HCT116 (cell line): ENCODE data around the gene PROCA1. TPM values are rescaled to one million over a fixed set of nuclear protein-coding genes. Genes with fewer than 3 reads are reported as not detected.

Experiments
- ATAC-seq: fragments of 200-7000 bp; cut with Tn5 transposase; 2 replicates; pipeline ENCODE4 v1.9.1; 2020; ENCODE audit warnings: mild to moderate bottlenecking, moderate library complexity
- BruUV-seq: library from RNA; stranded (reverse); fragments of 400-500 nt; replicated peaks from 2 replicates; lab custom pipeline; 2021; lab: Mats Ljungman, UMichigan
- CTCF ChIA-PET: fragments of 300-600 bp; sonication (Branson Sonifier 250); formaldehyde crosslinking; loops from one replicate; lab custom pipeline; 2021; ENCODE audit warnings: antibody characterized with exemption; lab: Charles Lee
- POLR2A ChIA-PET: fragments of 300-600, 350-600 bp; sonication (Branson Sonifier 250); formaldehyde crosslinking; loops from one replicate; lab custom pipeline; 2021; ENCODE audit warnings: antibody characterized with exemption; lab: Charles Lee
- RAD21 ChIA-PET, 2 experiments: fragments of 300-600 bp; sonication (Branson Sonifier 250); formaldehyde crosslinking; loops; one replicate each; lab custom pipeline; 2023; ENCODE audit warnings: low total read pairs in 2 of 2; ENCODE audit not compliant: uncharacterized antibody in 2 of 2, unreplicated experiment in 2 of 2, low non-redundant PET in 1 of 2; lab: Charles Lee
- DNase-seq: peaks from one replicate; pipeline ENCODE4 v3.0.0-alpha.2; 2010; ENCODE audit warnings: low read depth, low spot score
- H2AFZ ChIP-seq: fragments of 200-600 bp; shearing (Covaris generic), sonication (generic); 2 replicates; pipeline ENCODE4 v1.6.1; 2017; ENCODE audit warnings: low read depth, mixed run types, mixed read lengths, antibody characterized with exemption, low read length; ENCODE audit not compliant: poor library complexity, severe bottlenecking
- H3K27ac ChIP-seq: 2 replicates; pipeline ENCODE4 v1.5.1; 2012; ENCODE audit warnings: low read depth, low read length
- H3K27me3 ChIP-seq: fragments of 200-600 bp; sonication (generic); 2 replicates; pipeline ENCODE4 v1.6.1; 2016; ENCODE audit warnings: mixed run types, low read length, mixed read lengths; ENCODE audit not compliant: insufficient read depth
- H3K36me3 ChIP-seq, 2 experiments: fragments of 200-500 bp in 1 of 2; fragments of 200-600 bp in 1 of 2; sonication (Bioruptor generic) in 1 of 2; sonication (generic) in 1 of 2; 2 replicates each; pipeline versions ENCODE4 v1.5.1 to v1.6.1; 2014 to 2016; ENCODE audit warnings: low read length in 2 of 2, inconsistent platforms in 1 of 2, mixed read lengths in 1 of 2, mixed run types in 1 of 2; ENCODE audit not compliant: insufficient read depth in 2 of 2, control insufficient read depth in 1 of 2
- H3K4me1 ChIP-seq, 2 experiments: fragments of 200-600 bp in 1 of 2; sonication (generic) in 1 of 2; 2 replicates each; pipeline versions ENCODE4 v1.5.1 to v1.6.1; 2012 to 2017; ENCODE audit warnings: low read length in 2 of 2, inconsistent platforms in 1 of 2, mild to moderate bottlenecking in 1 of 2, mixed read lengths in 1 of 2, mixed run types in 1 of 2, moderate library complexity in 1 of 2; ENCODE audit not compliant: insufficient read depth in 2 of 2, control insufficient read depth in 1 of 2
- H3K4me2 ChIP-seq: fragments of 200-600 bp; sonication (generic); 2 replicates; pipeline ENCODE4 v1.6.1; 2017; ENCODE audit warnings: mixed run types, low read length, mixed read lengths
- H3K4me3 ChIP-seq, 2 experiments: fragments of 200-600 bp in 1 of 2; sonication (generic) in 1 of 2; replicated peaks in 1 of 2; 2 replicates each; pipeline ENCODE4 v1.5.1; 2011 to 2016; ENCODE audit warnings: low read length in 2 of 2, control low read depth in 1 of 2, low read depth in 1 of 2, mild to moderate bottlenecking in 1 of 2, mixed read lengths in 1 of 2, mixed run types in 1 of 2
- H3K79me2 ChIP-seq: fragments of 200-600 bp; sonication (generic); 2 replicates; pipeline ENCODE4 v1.6.1; 2017; ENCODE audit warnings: mild to moderate bottlenecking, mixed run types, low read length, moderate library complexity, mixed read lengths; ENCODE audit not compliant: insufficient read depth
- H3K9ac ChIP-seq: fragments of 200-600 bp; sonication (generic); 2 replicates; pipeline ENCODE4 v1.6.1; 2016; ENCODE audit warnings: low read length, mixed read lengths
- H3K9me2 ChIP-seq: fragments of 200-600 bp; sonication (generic), shearing (Covaris generic); 2 replicates; pipeline ENCODE4 v1.6.1; 2017; ENCODE audit warnings: mixed run types, mild to moderate bottlenecking, moderate library complexity; ENCODE audit not compliant: insufficient read depth
- H3K9me3 ChIP-seq, 2 experiments: fragments of 200-500 bp in 1 of 2; fragments of 200-600 bp in 1 of 2; sonication (Bioruptor generic) in 1 of 2; sonication (generic) in 1 of 2; 2 replicates each; pipeline ENCODE4 v1.6.1; 2014 to 2017; ENCODE audit warnings: low read length in 2 of 2, mixed read lengths in 2 of 2, inconsistent platforms in 1 of 2, low read depth in 1 of 2, mild to moderate bottlenecking in 1 of 2, mixed run types in 1 of 2, moderate library complexity in 1 of 2; ENCODE audit not compliant: control insufficient read depth in 1 of 2, insufficient read depth in 1 of 2
- H4K20me1 ChIP-seq: fragments of 200-600 bp; sonication (generic), shearing (Covaris generic); 2 replicates; pipeline ENCODE4 v1.6.1; 2017; ENCODE audit warnings: mixed run types, mild to moderate bottlenecking, moderate library complexity; ENCODE audit not compliant: insufficient read depth
- ELF1 ChIP-seq: IDR thresholded peaks from 2 replicates; pipeline ENCODE4 v1.6.1; 2012; ENCODE audit warnings: low read depth, borderline replicate concordance
- FOSL1 ChIP-seq: IDR thresholded peaks from 2 replicates; pipeline ENCODE4 v1.6.1; 2012; ENCODE audit warnings: low read depth
- JUND ChIP-seq: IDR thresholded peaks from 2 replicates; pipeline ENCODE4 v1.6.1; 2012
- POLR2AphosphoS5 ChIP-seq: IDR thresholded peaks from 2 replicates; pipeline ENCODE4 v1.6.1; 2011; ENCODE audit warnings: mild to moderate bottlenecking, low read depth, low read length, moderate library complexity
- SIN3A ChIP-seq: IDR thresholded peaks from 2 replicates; pipeline ENCODE4 v1.6.1; 2012; ENCODE audit warnings: low read depth
- SRF ChIP-seq: IDR thresholded peaks from 2 replicates; pipeline ENCODE4 v1.6.1; 2012; ENCODE audit warnings: low read depth
- YY1 ChIP-seq: IDR thresholded peaks from 2 replicates; pipeline ENCODE4 v1.6.1; 2011; ENCODE audit warnings: low read length, low read depth, moderate library complexity, mild to moderate bottlenecking; ENCODE audit not compliant: insufficient replicate concordance; ENCODE audit errors: extremely low read depth
- ZBTB33 ChIP-seq: IDR thresholded peaks from 2 replicates; pipeline ENCODE4 v1.6.1; 2011; ENCODE audit warnings: mild to moderate bottlenecking, low read length, moderate library complexity; ENCODE audit not compliant: insufficient replicate concordance; ENCODE audit errors: extremely low read depth
- intact Hi-C: fragments of 100-400 bp; cut with micrococcal nuclease; formaldehyde crosslinking; loops from 2 replicates; pipeline ENCODE4 v1.10.0; 2022
- total RNA-seq: library from RNA; stranded (reverse); gene quantifications from one replicate; pipeline ENCODE4 v1.2.1, GENCODE V29; 2021; ENCODE audit not compliant: unreplicated experiment

PROCA1 gene
- total RNA-seq, 1 experiment from 2014 or later, result 0.96 TPM

- H3K36me3 ChIP-seq, result peaks cover 22 to 26% of the 10 kb centered on the region in 2 experiments
- H3K27me3 ChIP-seq, result no peaks in the 10 kb centered on the region
- no peaks in the 10 kb centered on the region for H3K9me2 ChIP-seq
- peak overlapping the region; percentile 19; the same call in 1 of the 2 replicates for H3K4me2 ChIP-seq
- H2AFZ ChIP-seq, result no peak overlapping the region
- H4K20me1 ChIP-seq, result peaks cover 5% of the 10 kb centered on the region; the same call in 1 of the 2 replicates
- no TSS peak for BruUV-seq
- no peak overlapping the region for H3K4me3 ChIP-seq
- no peak overlapping the region for H3K27ac ChIP-seq
- POLR2A ChIA-PET, result no interaction called here
- peaks cover 7% of the 10 kb centered on the region; the same call in 1 of the 2 replicates for H3K79me2 ChIP-seq
- CTCF ChIA-PET, result interaction anchor here (1.6 kb wide), 1 partner anchor 28 kb away, joined by 5 read pairs; no protein-coding TSS in a partner anchor
- intact Hi-C loops, result no loop called here
- no peaks in the 10 kb centered on the region for H3K9me3 ChIP-seq
- ATAC-seq, result no peak
- H3K4me1 ChIP-seq, result peaks cover 2 to 14% of the 10 kb centered on the region in 2 experiments; a peak in 3 of 4 replicates
- no peak overlapping the region for H3K9ac ChIP-seq
- RAD21 ChIA-PET, result no interaction called here
- TF ChIP-seq POLR2AphosphoS5, result no peak
- no peak for TF ChIP-seq FOSL1
- no peak for TF ChIP-seq SIN3A
- no peak for TF ChIP-seq ZBTB33
- no peak for TF ChIP-seq SRF
- no peak for TF ChIP-seq JUND
- no peak for TF ChIP-seq ELF1
- TF ChIP-seq YY1, result no peak
- DNase-seq, result no peak
Measured at GRCh38 chr17:28755486-28755885, 43.8 kb upstream of the PROCA1 start.
